ENCODE data around the gene PTH2.
A peak's percentile ranks its signal among the peaks of the same experiment; 100 is the strongest.

Gene PTH2

GRCh38 chr19:49441210-49441959 lies 18.1 kb upstream of the PTH2 start, which contains the start of gene SLC17A7:
TSS of gene SLC17A7 (minus strand) at chr19:49441527. CDS start at chr19:49441379, 148 bp downstream.
- H3K4me3 Mint-ChIP-seq = peak within 1 kb of the TSS; percentile 76
- peaks cover 5% of the 10 kb centered on the region for H3K36me3 Mint-ChIP-seq (ENCODE audit: low read depth)
- H3K9me3 Mint-ChIP-seq = no peaks in the 10 kb centered on the region
- peaks cover 59% of the 10 kb centered on the region for H3K27me3 Mint-ChIP-seq
- peak within 1 kb of the TSS; percentile 34 for H3K27ac Mint-ChIP-seq
- peaks cover 38% of the 10 kb centered on the region for H3K4me1 Mint-ChIP-seq (ENCODE audit: low read depth)

- peaks cover 44% of the 10 kb centered on the region for H3K4me1 Mint-ChIP-seq (ENCODE audit: low read depth)
- H3K27ac Mint-ChIP-seq = peak overlapping the region; percentile 34
- H3K9me3 Mint-ChIP-seq = no peaks in the 10 kb centered on the region
- peaks cover 66% of the 10 kb centered on the region for H3K27me3 Mint-ChIP-seq
- H3K4me3 Mint-ChIP-seq = peak overlapping the region; percentile 57
- peaks cover 5% of the 10 kb centered on the region for H3K36me3 Mint-ChIP-seq (ENCODE audit: low read depth)
Observed at GRCh38 chr19:49440439-49441209, 17.4 kb upstream of the PTH2 start.

GRCh38 chr19:49439836-49440235 lies 16.6 kb upstream of the PTH2 start:
- Mint-ChIP-seq H3K27me3 (peaks cover 74% of the 10 kb centered on the region), H3K4me3 (no peak overlapping the region), H3K9me3 (no peaks in the 10 kb centered on the region), H3K27ac (no peak overlapping the region), H3K4me1 (ENCODE audit: low read depth) (peaks cover 45% of the 10 kb centered on the region), H3K36me3 (ENCODE audit: low read depth) (peaks cover 5% of the 10 kb centered on the region)

GRCh38 chr19:49438261-49438660 lies 15.0 kb upstream of the PTH2 start:
- H3K36me3 Mint-ChIP-seq (ENCODE audit: low read depth) = peaks cover 5% of the 10 kb centered on the region
- peaks cover 87% of the 10 kb centered on the region for H3K27me3 Mint-ChIP-seq
- H3K9me3 Mint-ChIP-seq = no peaks in the 10 kb centered on the region
- H3K27ac Mint-ChIP-seq = no peak overlapping the region
- H3K4me3 Mint-ChIP-seq = no peak overlapping the region
- peaks cover 42% of the 10 kb centered on the region for H3K4me1 Mint-ChIP-seq (ENCODE audit: low read depth)

- H3K27me3 Mint-ChIP-seq = peaks cover 91% of the 10 kb centered on the region
- H3K36me3 Mint-ChIP-seq (ENCODE audit: low read depth) = peaks cover 5% of the 10 kb centered on the region
- no peak overlapping the region for H3K27ac Mint-ChIP-seq
- peaks cover 39% of the 10 kb centered on the region for H3K4me1 Mint-ChIP-seq (ENCODE audit: low read depth)
- H3K9me3 Mint-ChIP-seq = no peaks in the 10 kb centered on the region
- no peak overlapping the region for H3K4me3 Mint-ChIP-seq
Observed at GRCh38 chr19:49437231-49437630, 14.0 kb upstream of the PTH2 start.

GRCh38 chr19:49436381-49437017 lies 13.3 kb upstream of the PTH2 start:
- Mint-ChIP-seq H3K4me1 (ENCODE audit: low read depth) (peaks cover 35% of the 10 kb centered on the region), H3K27ac (no peak overlapping the region), H3K4me3 (no peak overlapping the region), H3K27me3 (peaks cover 91% of the 10 kb centered on the region), H3K36me3 (ENCODE audit: low read depth) (peaks cover 5% of the 10 kb centered on the region), H3K9me3 (no peaks in the 10 kb centered on the region)

- peaks cover 2% of the 10 kb centered on the region for H3K36me3 Mint-ChIP-seq (ENCODE audit: low read depth)
- H3K9me3 Mint-ChIP-seq = no peaks in the 10 kb centered on the region
- no peak overlapping the region for H3K27ac Mint-ChIP-seq
- peaks cover 31% of the 10 kb centered on the region for H3K4me1 Mint-ChIP-seq (ENCODE audit: low read depth)
- peak overlapping the region; percentile 8 for H3K4me3 Mint-ChIP-seq
- H3K27me3 Mint-ChIP-seq = peaks cover 91% of the 10 kb centered on the region
Observed at GRCh38 chr19:49435670-49436069, 12.4 kb upstream of the PTH2 start.

GRCh38 chr19:49434907-49435583 lies 11.8 kb upstream of the PTH2 start:
- Mint-ChIP-seq H3K4me1 (ENCODE audit: low read depth) (peaks cover 29% of the 10 kb centered on the region), H3K27me3 (peaks cover 89% of the 10 kb centered on the region), H3K9me3 (no peaks in the 10 kb centered on the region), H3K36me3 (ENCODE audit: low read depth) (no peaks in the 10 kb centered on the region), H3K27ac (no peak overlapping the region), H3K4me3 (peak overlapping the region; percentile 8)

- H3K36me3 Mint-ChIP-seq (ENCODE audit: low read depth) = no peaks in the 10 kb centered on the region
- H3K4me3 Mint-ChIP-seq = no peak overlapping the region
- peaks cover 87% of the 10 kb centered on the region for H3K27me3 Mint-ChIP-seq
- no peaks in the 10 kb centered on the region for H3K9me3 Mint-ChIP-seq
- H3K4me1 Mint-ChIP-seq (ENCODE audit: low read depth) = peaks cover 34% of the 10 kb centered on the region
- no peak overlapping the region for H3K27ac Mint-ChIP-seq
Observed at GRCh38 chr19:49433240-49433901, 10.1 kb upstream of the PTH2 start.

GRCh38 chr19:49432141-49433073 lies 9.2 kb upstream of the PTH2 start:
- Mint-ChIP-seq H3K9me3 (no peaks in the 10 kb centered on the region), H3K36me3 (ENCODE audit: low read depth) (no peaks in the 10 kb centered on the region), H3K27ac (no peak overlapping the region), H3K4me1 (ENCODE audit: low read depth) (peaks cover 40% of the 10 kb centered on the region), H3K27me3 (peaks cover 85% of the 10 kb centered on the region), H3K4me3 (peak overlapping the region; percentile 13)

- H3K9me3 Mint-ChIP-seq = no peaks in the 10 kb centered on the region
- H3K4me3 Mint-ChIP-seq = no peak overlapping the region
- no peak overlapping the region for H3K27ac Mint-ChIP-seq
- H3K36me3 Mint-ChIP-seq (ENCODE audit: low read depth) = no peaks in the 10 kb centered on the region
- peaks cover 43% of the 10 kb centered on the region for H3K4me1 Mint-ChIP-seq (ENCODE audit: low read depth)
- H3K27me3 Mint-ChIP-seq = peaks cover 87% of the 10 kb centered on the region
Observed at GRCh38 chr19:49431330-49431749, 8.1 kb upstream of the PTH2 start.

GRCh38 chr19:49430678-49431329 lies 7.6 kb upstream of the PTH2 start:
- no peaks in the 10 kb centered on the region for H3K36me3 Mint-ChIP-seq (ENCODE audit: low read depth)
- H3K4me1 Mint-ChIP-seq (ENCODE audit: low read depth) = peaks cover 39% of the 10 kb centered on the region
- no peaks in the 10 kb centered on the region for H3K9me3 Mint-ChIP-seq
- no peak overlapping the region for H3K27ac Mint-ChIP-seq
- H3K4me3 Mint-ChIP-seq = no peak overlapping the region
- peaks cover 87% of the 10 kb centered on the region for H3K27me3 Mint-ChIP-seq

- H3K27ac Mint-ChIP-seq = no peak overlapping the region
- H3K9me3 Mint-ChIP-seq = no peaks in the 10 kb centered on the region
- H3K4me3 Mint-ChIP-seq = no peak overlapping the region
- no peaks in the 10 kb centered on the region for H3K36me3 Mint-ChIP-seq (ENCODE audit: low read depth)
- H3K4me1 Mint-ChIP-seq (ENCODE audit: low read depth) = peaks cover 35% of the 10 kb centered on the region
- peaks cover 87% of the 10 kb centered on the region for H3K27me3 Mint-ChIP-seq
Observed at GRCh38 chr19:49430172-49430677, 7.0 kb upstream of the PTH2 start.
